Measurements from ENCODE around the gene TTC33. TPM values are rescaled to one million over a fixed set of nuclear protein-coding genes. Genes with fewer than 3 reads are reported as not detected.

Gene TTC33
- total RNA-seq, 1 experiment from 2014 or later, result 12.6 TPM

DNA sequence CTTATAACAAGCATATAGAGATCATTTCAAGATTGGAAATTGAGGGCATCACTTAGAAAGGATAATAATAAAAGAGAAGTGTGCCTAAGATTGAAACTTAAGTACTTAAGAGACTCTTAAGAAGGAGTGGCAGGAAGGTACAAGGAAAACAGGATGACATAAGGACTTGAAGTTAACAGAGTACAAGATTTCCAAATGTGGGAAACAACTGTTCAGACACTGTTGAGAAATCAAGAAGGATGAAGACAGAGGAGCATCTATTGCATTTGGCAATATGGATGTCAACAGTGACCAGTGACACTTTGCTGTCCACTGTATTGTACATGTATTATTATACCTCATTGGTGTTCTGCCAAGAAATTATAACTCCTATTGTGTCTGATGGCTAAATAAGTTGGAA is 233.8 kb downstream of the TTC33 start:
- DNase-seq (ENCODE audit: low read depth, low spot score) (no peak), ATAC-seq (no peak)
- no peak overlapping the region for H3K4me3 ChIP-seq (ENCODE audit: low read depth in 2 of 2, low read length in 2 of 2)
- ChIA-PET CTCF (no interaction called here), POLR2A (no interaction called here)
- intact Hi-C loops (cut with micrococcal nuclease; ENCODE audit: unreplicated experiment) (no loop called here), in situ Hi-C loops (cut with HindIII; ENCODE audit: low pct_unique_long_range_greater_than_20kb, low sequenced_read_pairs) (no loop called here)
- H3K27me3 ChIP-seq (ENCODE audit: control insufficient read depth, insufficient read depth, low read length), result no peaks in the 10 kb centered on the region
- H3K36me3 ChIP-seq (ENCODE audit: control insufficient read depth, insufficient read depth, low read length), result no peaks in the 10 kb centered on the region
- no peaks in the 10 kb centered on the region for H3K4me1 ChIP-seq (ENCODE audit: control insufficient read depth, insufficient read depth, low read length)
- H3K9me3 ChIP-seq (ENCODE audit: control insufficient read depth, insufficient read depth, low read depth, low read length), result no peaks in the 10 kb centered on the region
- TF ChIP-seq SIN3A (IDR thresholded peaks at IDR 0.05; ENCODE audit: borderline replicate concordance, insufficient read depth, low read depth, low read length) (no peak), TCF7L2 (IDR thresholded peaks at IDR 0.05; ENCODE audit: low read depth, low read length) (no peak), POLR2AphosphoS5 (IDR thresholded peaks at IDR 0.05; ENCODE audit: low read depth, low read length) (no peak)
- TF ChIP-seq, protein P1, sequence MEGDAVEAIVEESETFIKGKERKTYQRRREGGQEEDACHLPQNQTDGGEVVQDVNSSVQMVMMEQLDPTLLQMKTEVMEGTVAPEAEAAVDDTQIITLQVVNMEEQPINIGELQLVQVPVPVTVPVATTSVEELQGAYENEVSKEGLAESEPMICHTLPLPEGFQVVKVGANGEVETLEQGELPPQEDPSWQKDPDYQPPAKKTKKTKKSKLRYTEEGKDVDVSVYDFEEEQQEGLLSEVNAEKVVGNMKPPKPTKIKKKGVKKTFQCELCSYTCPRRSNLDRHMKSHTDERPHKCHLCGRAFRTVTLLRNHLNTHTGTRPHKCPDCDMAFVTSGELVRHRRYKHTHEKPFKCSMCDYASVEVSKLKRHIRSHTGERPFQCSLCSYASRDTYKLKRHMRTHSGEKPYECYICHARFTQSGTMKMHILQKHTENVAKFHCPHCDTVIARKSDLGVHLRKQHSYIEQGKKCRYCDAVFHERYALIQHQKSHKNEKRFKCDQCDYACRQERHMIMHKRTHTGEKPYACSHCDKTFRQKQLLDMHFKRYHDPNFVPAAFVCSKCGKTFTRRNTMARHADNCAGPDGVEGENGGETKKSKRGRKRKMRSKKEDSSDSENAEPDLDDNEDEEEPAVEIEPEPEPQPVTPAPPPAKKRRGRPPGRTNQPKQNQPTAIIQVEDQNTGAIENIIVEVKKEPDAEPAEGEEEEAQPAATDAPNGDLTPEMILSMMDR (IDR thresholded peaks at IDR 0.05), result no peak
- TF ChIP-seq, protein P2, sequence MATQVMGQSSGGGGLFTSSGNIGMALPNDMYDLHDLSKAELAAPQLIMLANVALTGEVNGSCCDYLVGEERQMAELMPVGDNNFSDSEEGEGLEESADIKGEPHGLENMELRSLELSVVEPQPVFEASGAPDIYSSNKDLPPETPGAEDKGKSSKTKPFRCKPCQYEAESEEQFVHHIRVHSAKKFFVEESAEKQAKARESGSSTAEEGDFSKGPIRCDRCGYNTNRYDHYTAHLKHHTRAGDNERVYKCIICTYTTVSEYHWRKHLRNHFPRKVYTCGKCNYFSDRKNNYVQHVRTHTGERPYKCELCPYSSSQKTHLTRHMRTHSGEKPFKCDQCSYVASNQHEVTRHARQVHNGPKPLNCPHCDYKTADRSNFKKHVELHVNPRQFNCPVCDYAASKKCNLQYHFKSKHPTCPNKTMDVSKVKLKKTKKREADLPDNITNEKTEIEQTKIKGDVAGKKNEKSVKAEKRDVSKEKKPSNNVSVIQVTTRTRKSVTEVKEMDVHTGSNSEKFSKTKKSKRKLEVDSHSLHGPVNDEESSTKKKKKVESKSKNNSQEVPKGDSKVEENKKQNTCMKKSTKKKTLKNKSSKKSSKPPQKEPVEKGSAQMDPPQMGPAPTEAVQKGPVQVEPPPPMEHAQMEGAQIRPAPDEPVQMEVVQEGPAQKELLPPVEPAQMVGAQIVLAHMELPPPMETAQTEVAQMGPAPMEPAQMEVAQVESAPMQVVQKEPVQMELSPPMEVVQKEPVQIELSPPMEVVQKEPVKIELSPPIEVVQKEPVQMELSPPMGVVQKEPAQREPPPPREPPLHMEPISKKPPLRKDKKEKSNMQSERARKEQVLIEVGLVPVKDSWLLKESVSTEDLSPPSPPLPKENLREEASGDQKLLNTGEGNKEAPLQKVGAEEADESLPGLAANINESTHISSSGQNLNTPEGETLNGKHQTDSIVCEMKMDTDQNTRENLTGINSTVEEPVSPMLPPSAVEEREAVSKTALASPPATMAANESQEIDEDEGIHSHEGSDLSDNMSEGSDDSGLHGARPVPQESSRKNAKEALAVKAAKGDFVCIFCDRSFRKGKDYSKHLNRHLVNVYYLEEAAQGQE (IDR thresholded peaks at IDR 0.05; ENCODE audit: insufficient read depth in 1 of 2, low read depth in 2 of 2, low read length in 1 of 2), result no peak
- no peak overlapping the region for H3K27ac ChIP-seq (ENCODE audit: low read length)
- no TSS peak for BruUV-seq (replicated peaks)

DNA sequence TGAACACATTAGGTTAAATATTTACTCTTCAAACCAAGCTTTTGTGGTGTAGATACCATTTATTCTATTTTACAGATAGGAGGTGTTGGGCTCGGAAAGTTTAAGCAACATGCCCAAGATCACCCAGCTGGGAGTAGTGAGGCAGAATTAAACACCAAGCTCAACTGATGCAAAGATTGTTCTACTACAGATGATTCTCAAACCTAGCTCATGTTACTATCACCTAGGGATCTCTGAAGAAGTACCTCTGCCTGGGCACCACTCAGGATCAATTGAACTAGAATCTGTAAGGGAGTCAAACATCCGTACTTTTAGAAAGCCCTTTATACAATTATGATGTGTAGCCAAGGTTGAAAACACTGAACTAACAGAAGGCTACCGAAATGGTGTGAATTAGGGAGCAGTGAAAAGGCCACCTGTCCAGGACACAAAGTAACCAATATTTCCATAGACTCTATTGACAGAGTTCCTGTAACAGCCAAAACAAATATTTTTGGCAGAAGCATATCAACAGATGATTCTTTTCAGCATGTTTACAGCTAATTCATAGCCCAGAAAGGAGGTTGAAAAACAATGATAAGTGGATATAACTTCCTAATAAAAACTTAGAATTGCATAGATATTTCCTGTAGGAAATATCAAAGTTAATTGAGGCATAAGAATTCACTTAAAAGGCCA is 234.5 kb downstream of the TTC33 start:
- no peaks in the 10 kb centered on the region for H3K9me3 ChIP-seq (ENCODE audit: control insufficient read depth, insufficient read depth, low read depth, low read length)
- ChIA-PET CTCF (no interaction called here), POLR2A (no interaction called here)
- H3K27ac ChIP-seq (ENCODE audit: low read length), result no peak overlapping the region
- H3K4me1 ChIP-seq (ENCODE audit: control insufficient read depth, insufficient read depth, low read length), result no peaks in the 10 kb centered on the region
- TF ChIP-seq TCF7L2 (IDR thresholded peaks at IDR 0.05; ENCODE audit: low read depth, low read length), result no peak
- no peak for TF ChIP-seq SIN3A (IDR thresholded peaks at IDR 0.05; ENCODE audit: borderline replicate concordance, insufficient read depth, low read depth, low read length)
- TF ChIP-seq, protein P2 (IDR thresholded peaks at IDR 0.05; ENCODE audit: insufficient read depth in 1 of 2, low read depth in 2 of 2, low read length in 1 of 2), result no peak
- no peak for TF ChIP-seq POLR2AphosphoS5 (IDR thresholded peaks at IDR 0.05; ENCODE audit: low read depth, low read length)
- H3K36me3 ChIP-seq (ENCODE audit: control insufficient read depth, insufficient read depth, low read length), result no peaks in the 10 kb centered on the region
- DNase-seq (ENCODE audit: low read depth, low spot score) (no peak), ATAC-seq (no peak)
- no TSS peak for BruUV-seq (replicated peaks)
- intact Hi-C loops (cut with micrococcal nuclease; ENCODE audit: unreplicated experiment), result no loop called here
- in situ Hi-C loops (cut with HindIII; ENCODE audit: low pct_unique_long_range_greater_than_20kb, low sequenced_read_pairs), result no loop called here
- H3K4me3 ChIP-seq (ENCODE audit: low read depth in 2 of 2, low read length in 2 of 2), result no peak overlapping the region
- H3K27me3 ChIP-seq (ENCODE audit: control insufficient read depth, insufficient read depth, low read length), result no peaks in the 10 kb centered on the region
